T-helper 2 cell treated with Interferon-gamma antibody and Interleukin-4, amounts not matched to agents 5 μg/mL and 100 μg/mL, for 36 hours (primary cell): ENCODE results near the gene TPM4.
"Not testable (repeated sequence)": the region's sequence is repeated elsewhere in the genome, so short reads cannot be mapped to it uniquely, and the experiment has no call there.

Experiments
- DNase-seq: peaks from one replicate; pipeline ENCODE4 v3.0.0; 2021; ENCODE audit warnings: low spot score
- H3K27ac Mint-ChIP-seq: one replicate; pipeline ENCODE4 v1.8.0; 2021; ENCODE audit warnings: mild to moderate bottlenecking, mixed read lengths
- H3K27me3 Mint-ChIP-seq: one replicate; pipeline ENCODE4 v1.8.0; 2021; ENCODE audit warnings: low read depth, mixed read lengths
- H3K36me3 Mint-ChIP-seq: one replicate; pipeline ENCODE4 v1.8.0; 2021; ENCODE audit warnings: low read depth, mixed read lengths
- H3K4me1 Mint-ChIP-seq: one replicate; pipeline ENCODE4 v1.8.0; 2021; ENCODE audit warnings: low read depth, mixed read lengths
- H3K4me3 Mint-ChIP-seq: one replicate; pipeline ENCODE4 v1.8.0; 2022; ENCODE audit warnings: mild to moderate bottlenecking, moderate library complexity, mixed read lengths
- H3K9me3 Mint-ChIP-seq: one replicate; pipeline ENCODE4 v1.8.0; 2021; ENCODE audit warnings: mixed read lengths

Gene TPM4

GRCh38 chr19:16073481-16073880, 2.8 kb upstream of the TPM4 start:
- no peak for DNase-seq
- Mint-ChIP-seq H3K4me1 (peaks cover 41% of the 10 kb centered on the region), H3K36me3 (peaks cover 13% of the 10 kb centered on the region), H3K27me3 (no peaks in the 10 kb centered on the region), H3K27ac (peak overlapping the region; percentile 95), H3K4me3 (peak overlapping the region; percentile 90), H3K9me3 (no peaks in the 10 kb centered on the region)

- Mint-ChIP-seq H3K27me3 (no peaks in the 10 kb centered on the region), H3K9me3 (no peaks in the 10 kb centered on the region), H3K36me3 (peaks cover 18% of the 10 kb centered on the region), H3K4me1 (peaks cover 45% of the 10 kb centered on the region), H3K27ac (peak overlapping the region; percentile 95), H3K4me3 (peak overlapping the region; percentile 90)
- no peak for DNase-seq
Measured at GRCh38 chr19:16073988-16074387, 2.3 kb upstream of the TPM4 start.

GRCh38 chr19:16074488-16075365, 1.6 kb upstream of the TPM4 start:
- Mint-ChIP-seq H3K27ac (peak overlapping the region; percentile 95), H3K4me1 (peaks cover 50% of the 10 kb centered on the region), H3K9me3 (no peaks in the 10 kb centered on the region), H3K36me3 (peaks cover 23% of the 10 kb centered on the region), H3K27me3 (no peaks in the 10 kb centered on the region), H3K4me3 (peak overlapping the region; percentile 90)
- no peak for DNase-seq

- no peaks in the 10 kb centered on the region for H3K27me3 Mint-ChIP-seq
- peak overlapping the region; percentile 90 for H3K4me3 Mint-ChIP-seq
- peak overlapping the region; percentile 95 for H3K27ac Mint-ChIP-seq
- peaks cover 57% of the 10 kb centered on the region for H3K4me1 Mint-ChIP-seq
- no peaks in the 10 kb centered on the region for H3K9me3 Mint-ChIP-seq
- no peak for DNase-seq
- H3K36me3 Mint-ChIP-seq, result peaks cover 31% of the 10 kb centered on the region
Measured at GRCh38 chr19:16075430-16076153, 703 bp upstream of the TPM4 start.

GRCh38 chr19:16076958-16077611, 790 bp downstream of the TPM4 start:
- no peaks in the 10 kb centered on the region for H3K27me3 Mint-ChIP-seq
- peak overlapping the region; percentile 94 for H3K4me3 Mint-ChIP-seq
- peaks cover 45% of the 10 kb centered on the region for H3K36me3 Mint-ChIP-seq
- DNase-seq, result no peak
- H3K4me1 Mint-ChIP-seq, result peaks cover 64% of the 10 kb centered on the region
- H3K27ac Mint-ChIP-seq, result peak overlapping the region; percentile 99
- H3K9me3 Mint-ChIP-seq, result no peaks in the 10 kb centered on the region

GRCh38 chr19:16077984-16078758, 1.9 kb downstream of the TPM4 start:
- Mint-ChIP-seq H3K27me3 (no peaks in the 10 kb centered on the region), H3K4me1 (peaks cover 62% of the 10 kb centered on the region), H3K36me3 (peaks cover 56% of the 10 kb centered on the region), H3K4me3 (peak overlapping the region; percentile 94), H3K27ac (peak overlapping the region; percentile 99), H3K9me3 (no peaks in the 10 kb centered on the region)
- peak; percentile 38 for DNase-seq

GRCh38 chr19:16078759-16079707, 2.7 kb downstream of the TPM4 start:
- Mint-ChIP-seq H3K27me3 (no peaks in the 10 kb centered on the region), H3K4me3 (peak overlapping the region; percentile 94), H3K27ac (peak overlapping the region; percentile 99), H3K4me1 (peaks cover 60% of the 10 kb centered on the region), H3K9me3 (no peaks in the 10 kb centered on the region), H3K36me3 (peaks cover 64% of the 10 kb centered on the region)
- peak; percentile 77 for DNase-seq

- no peak overlapping the region for H3K27ac Mint-ChIP-seq
- no peaks in the 10 kb centered on the region for H3K9me3 Mint-ChIP-seq
- H3K27me3 Mint-ChIP-seq, result no peaks in the 10 kb centered on the region
- DNase-seq, result no peak
- peak overlapping the region; percentile 43 for H3K4me3 Mint-ChIP-seq
- H3K36me3 Mint-ChIP-seq, result peaks cover 87% of the 10 kb centered on the region
- peaks cover 64% of the 10 kb centered on the region for H3K4me1 Mint-ChIP-seq
Measured at GRCh38 chr19:16084067-16084685, 7.9 kb downstream of the TPM4 start.

GRCh38 chr19:16085115-16085514, 8.8 kb downstream of the TPM4 start:
- Mint-ChIP-seq H3K27ac (peak overlapping the region; percentile 94), H3K27me3 (no peaks in the 10 kb centered on the region), H3K36me3 (peaks cover 89% of the 10 kb centered on the region), H3K4me3 (peak overlapping the region; percentile 88), H3K9me3 (no peaks in the 10 kb centered on the region), H3K4me1 (peaks cover 66% of the 10 kb centered on the region)
- DNase-seq, result no peak

GRCh38 chr19:16087404-16087803, 11.1 kb downstream of the TPM4 start:
- DNase-seq, H3K27ac Mint-ChIP-seq, H3K27me3 Mint-ChIP-seq, H3K9me3 Mint-ChIP-seq, H3K4me3 Mint-ChIP-seq: not testable (repeated sequence)
- peaks cover 50% of the 10 kb centered on the region for H3K4me1 Mint-ChIP-seq
- peaks cover 90% of the 10 kb centered on the region for H3K36me3 Mint-ChIP-seq

GRCh38 chr19:16087940-16088339, 11.6 kb downstream of the TPM4 start:
- Mint-ChIP-seq H3K27ac (no peak overlapping the region), H3K27me3 (no peaks in the 10 kb centered on the region), H3K36me3 (peaks cover 88% of the 10 kb centered on the region), H3K9me3 (no peaks in the 10 kb centered on the region), H3K4me1 (peaks cover 51% of the 10 kb centered on the region), H3K4me3 (no peak overlapping the region)
- no peak for DNase-seq

GRCh38 chr19:16088351-16089009, 12.2 kb downstream of the TPM4 start:
- Mint-ChIP-seq H3K4me3 (peak overlapping the region; percentile 21), H3K27ac (peak overlapping the region; percentile 4), H3K36me3 (peaks cover 88% of the 10 kb centered on the region), H3K9me3 (no peaks in the 10 kb centered on the region), H3K4me1 (peaks cover 49% of the 10 kb centered on the region), H3K27me3 (no peaks in the 10 kb centered on the region)
- DNase-seq, result no peak
